ENCODE measurements around the gene GRAP2. TPM values are rescaled to one million over a fixed set of nuclear protein-coding genes. Genes with fewer than 3 reads are reported as not detected.

The GRAP2 gene
- total and polyA plus RNA-seq, 2 of the 8 experiments (the other 6 are each of a cell fraction or from before 2014, with no cell fraction given) = 0.08 TPM; not detected in 1

GRCh38 chr22:39946503-39947219 is 45.8 kb downstream of the GRAP2 start (continued):
- TF ChIP-seq CHD7 (IDR thresholded peaks at IDR 0.05; ENCODE audit: insufficient replicate concordance, low read length) = no peak
- no peak for TF ChIP-seq TEAD4 (IDR thresholded peaks at IDR 0.05; ENCODE audit: low read depth, low read length)
- TF ChIP-seq CHD2 (IDR thresholded peaks at IDR 0.05; ENCODE audit: low read length) = no peak

All from H1 (cell line).